ENCODE data around the gene BAMBI.

Gene BAMBI

GRCh38 chr10:28698075-28698474, 20.8 kb downstream of the BAMBI start:
- ATAC-seq (ENCODE audit: low read depth) = no peak
- no peaks in the 10 kb centered on the region for H3K9me3 ChIP-seq (ENCODE audit: severe bottlenecking)
- H3K27me3 ChIP-seq (ENCODE audit: insufficient read depth, poor library complexity, severe bottlenecking) = no peaks in the 10 kb centered on the region
- no peaks in the 10 kb centered on the region for H3K4me1 ChIP-seq (ENCODE audit: insufficient read depth, poor library complexity, severe bottlenecking)
- no peak overlapping the region for H3K4me3 ChIP-seq (ENCODE audit: severe bottlenecking)
- DNase-seq (ENCODE audit: low spot score) = no peak
- H3K27ac ChIP-seq (ENCODE audit: poor library complexity, severe bottlenecking) = no peak overlapping the region
- no peak for TF ChIP-seq CTCF (IDR thresholded peaks at IDR 0.05; ENCODE audit: poor library complexity, severe bottlenecking)
- no peaks in the 10 kb centered on the region for H3K36me3 ChIP-seq (ENCODE audit: low read depth)

- no peak for TF ChIP-seq CTCF (IDR thresholded peaks at IDR 0.05; ENCODE audit: poor library complexity, severe bottlenecking)
- Histone ChIP-seq H3K27me3 (ENCODE audit: insufficient read depth, poor library complexity, severe bottlenecking) (no peaks in the 10 kb centered on the region), H3K36me3 (ENCODE audit: low read depth) (no peaks in the 10 kb centered on the region), H3K4me3 (ENCODE audit: severe bottlenecking) (no peak overlapping the region), H3K9me3 (ENCODE audit: severe bottlenecking) (no peaks in the 10 kb centered on the region), H3K4me1 (ENCODE audit: insufficient read depth, poor library complexity, severe bottlenecking) (no peaks in the 10 kb centered on the region), H3K27ac (ENCODE audit: poor library complexity, severe bottlenecking) (no peak overlapping the region)
- no peak for DNase-seq (ENCODE audit: low spot score)
- ATAC-seq (ENCODE audit: low read depth) = no peak
Measured at GRCh38 chr10:28704464-28705161, 27.3 kb downstream of the BAMBI start.

- Histone ChIP-seq H3K9me3 (ENCODE audit: severe bottlenecking) (no peaks in the 10 kb centered on the region), H3K4me1 (ENCODE audit: insufficient read depth, poor library complexity, severe bottlenecking) (no peaks in the 10 kb centered on the region), H3K27me3 (ENCODE audit: insufficient read depth, poor library complexity, severe bottlenecking) (no peaks in the 10 kb centered on the region), H3K36me3 (ENCODE audit: low read depth) (no peaks in the 10 kb centered on the region), H3K27ac (ENCODE audit: poor library complexity, severe bottlenecking) (no peak overlapping the region), H3K4me3 (ENCODE audit: severe bottlenecking) (no peak overlapping the region)
- no peak for TF ChIP-seq CTCF (IDR thresholded peaks at IDR 0.05; ENCODE audit: poor library complexity, severe bottlenecking)
- no peak for ATAC-seq (ENCODE audit: low read depth)
- no peak for DNase-seq (ENCODE audit: low spot score)
Measured at GRCh38 chr10:28705472-28705871, 28.2 kb downstream of the BAMBI start.

- Histone ChIP-seq H3K4me3 (ENCODE audit: severe bottlenecking) (no peak overlapping the region), H3K4me1 (ENCODE audit: insufficient read depth, poor library complexity, severe bottlenecking) (no peaks in the 10 kb centered on the region), H3K27me3 (ENCODE audit: insufficient read depth, poor library complexity, severe bottlenecking) (no peaks in the 10 kb centered on the region), H3K36me3 (ENCODE audit: low read depth) (no peaks in the 10 kb centered on the region), H3K27ac (ENCODE audit: poor library complexity, severe bottlenecking) (no peak overlapping the region), H3K9me3 (ENCODE audit: severe bottlenecking) (no peaks in the 10 kb centered on the region)
- no peak for TF ChIP-seq CTCF (IDR thresholded peaks at IDR 0.05; ENCODE audit: poor library complexity, severe bottlenecking)
- no peak for DNase-seq (ENCODE audit: low spot score)
- no peak for ATAC-seq (ENCODE audit: low read depth)
Measured at GRCh38 chr10:28709001-28709710, 31.8 kb downstream of the BAMBI start.

Data from RWPE2 (cell line).